Measurements from ENCODE around the gene AGBL4.

DNA sequence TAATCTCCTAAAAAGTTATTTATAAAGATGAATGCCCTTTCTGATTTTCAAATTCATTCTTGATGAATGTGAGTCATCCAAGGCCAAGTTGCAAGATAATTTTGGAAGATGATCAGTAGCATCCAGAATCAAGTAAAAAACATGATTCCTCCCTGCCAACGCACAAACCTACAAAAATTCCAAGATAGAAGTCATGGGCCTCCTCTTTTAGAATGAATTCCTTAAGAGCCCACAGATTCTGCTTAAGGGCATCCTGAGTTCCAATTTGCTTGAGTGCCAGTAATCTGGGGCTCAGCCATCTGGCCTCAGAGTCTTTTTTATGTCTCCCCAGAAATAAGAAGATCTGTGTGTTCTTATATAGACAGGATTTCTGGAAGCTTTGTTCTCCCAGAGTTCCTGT, 1528.6 kb downstream of the AGBL4 start:
- no peak for TF ChIP-seq POLR2AphosphoS5 (IDR thresholded peaks at IDR 0.05; ENCODE audit: borderline replicate concordance, low read depth, low read length)
- no peak for TF ChIP-seq EZH2 (IDR thresholded peaks at IDR 0.05)
- no peak for TF ChIP-seq FOXP2 (optimal IDR thresholded peaks at IDR 0.05; ENCODE audit: control extremely low read depth, extremely low read length, insufficient read depth)

Measured in SK-N-MC (cell line).